ENCODE measurements around the gene TRAF2.

Gene TRAF2

DNA sequence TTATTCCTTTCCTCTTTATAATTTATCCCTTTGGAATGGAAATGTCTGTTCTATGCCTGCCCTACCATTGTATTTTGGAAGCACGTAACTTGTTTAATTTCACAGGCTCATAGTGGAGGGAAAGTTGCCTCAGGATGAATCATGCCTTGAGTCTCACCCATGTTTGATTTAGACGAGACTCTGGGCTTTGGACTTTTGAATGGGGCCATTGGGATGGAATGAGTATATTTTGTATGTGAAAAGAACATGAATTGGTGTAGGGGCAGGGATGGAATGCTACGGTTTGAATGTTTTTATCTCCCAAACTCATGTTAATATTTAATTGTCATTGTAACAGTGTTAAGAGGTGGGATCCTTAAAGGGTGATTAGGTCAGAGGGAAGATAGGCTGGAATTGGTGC lies 48.0 kb downstream of the TRAF2 start:
- H3K4me3 ChIP-seq (ENCODE audit: severe bottlenecking), result no peak overlapping the region
- no peaks in the 10 kb centered on the region for H3K4me1 ChIP-seq (ENCODE audit: insufficient read depth, poor library complexity, severe bottlenecking)

DNA sequence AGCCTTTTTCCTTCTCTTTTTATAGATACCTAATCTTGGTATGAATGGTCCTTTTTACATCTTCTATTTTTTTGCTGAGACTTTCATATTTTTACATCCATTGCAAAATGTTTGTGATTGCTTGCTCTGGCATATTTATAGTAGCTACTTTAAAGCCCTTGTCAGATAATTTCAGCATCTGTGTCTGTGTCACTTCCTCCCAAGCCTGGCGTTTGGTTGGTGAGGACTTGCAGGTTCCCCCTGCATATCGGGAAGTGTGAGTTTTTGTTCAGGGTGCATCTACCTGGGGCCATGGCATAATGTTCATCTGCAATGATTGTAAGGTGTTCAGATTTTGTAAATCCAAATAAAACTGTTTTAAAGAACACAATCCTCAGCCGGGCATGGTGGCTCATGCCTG lies 49.3 kb downstream of the TRAF2 start:
- ATAC-seq (ENCODE audit: low read depth) (no peak), DNase-seq (ENCODE audit: low spot score) (no peak)
- no peaks in the 10 kb centered on the region for H3K27me3 ChIP-seq (ENCODE audit: insufficient read depth, poor library complexity, severe bottlenecking)
- no peaks in the 10 kb centered on the region for H3K4me1 ChIP-seq (ENCODE audit: insufficient read depth, poor library complexity, severe bottlenecking)
- H3K36me3 ChIP-seq (ENCODE audit: low read depth), result peaks cover 15% of the 10 kb centered on the region
- H3K9me3 ChIP-seq (ENCODE audit: severe bottlenecking), result no peaks in the 10 kb centered on the region
- no peak overlapping the region for H3K4me3 ChIP-seq (ENCODE audit: severe bottlenecking)
- TF ChIP-seq, protein P1, sequence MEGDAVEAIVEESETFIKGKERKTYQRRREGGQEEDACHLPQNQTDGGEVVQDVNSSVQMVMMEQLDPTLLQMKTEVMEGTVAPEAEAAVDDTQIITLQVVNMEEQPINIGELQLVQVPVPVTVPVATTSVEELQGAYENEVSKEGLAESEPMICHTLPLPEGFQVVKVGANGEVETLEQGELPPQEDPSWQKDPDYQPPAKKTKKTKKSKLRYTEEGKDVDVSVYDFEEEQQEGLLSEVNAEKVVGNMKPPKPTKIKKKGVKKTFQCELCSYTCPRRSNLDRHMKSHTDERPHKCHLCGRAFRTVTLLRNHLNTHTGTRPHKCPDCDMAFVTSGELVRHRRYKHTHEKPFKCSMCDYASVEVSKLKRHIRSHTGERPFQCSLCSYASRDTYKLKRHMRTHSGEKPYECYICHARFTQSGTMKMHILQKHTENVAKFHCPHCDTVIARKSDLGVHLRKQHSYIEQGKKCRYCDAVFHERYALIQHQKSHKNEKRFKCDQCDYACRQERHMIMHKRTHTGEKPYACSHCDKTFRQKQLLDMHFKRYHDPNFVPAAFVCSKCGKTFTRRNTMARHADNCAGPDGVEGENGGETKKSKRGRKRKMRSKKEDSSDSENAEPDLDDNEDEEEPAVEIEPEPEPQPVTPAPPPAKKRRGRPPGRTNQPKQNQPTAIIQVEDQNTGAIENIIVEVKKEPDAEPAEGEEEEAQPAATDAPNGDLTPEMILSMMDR (IDR thresholded peaks at IDR 0.05; ENCODE audit: poor library complexity, severe bottlenecking), result no peak
- no peak overlapping the region for H3K27ac ChIP-seq (ENCODE audit: poor library complexity, severe bottlenecking)

More for the DNA sequence above, 48.0 kb downstream of the TRAF2 start:
- Histone ChIP-seq H3K9me3 (ENCODE audit: severe bottlenecking) (no peaks in the 10 kb centered on the region), H3K27ac (ENCODE audit: poor library complexity, severe bottlenecking) (no peak overlapping the region), H3K27me3 (ENCODE audit: insufficient read depth, poor library complexity, severe bottlenecking) (no peaks in the 10 kb centered on the region), H3K36me3 (ENCODE audit: low read depth) (peaks cover 8% of the 10 kb centered on the region; the same call in 1 of the 2 replicates)
- ATAC-seq (ENCODE audit: low read depth), result no peak
- DNase-seq (ENCODE audit: low spot score), result no peak
- TF ChIP-seq, protein P1 (IDR thresholded peaks at IDR 0.05; ENCODE audit: poor library complexity, severe bottlenecking), result no peak

DNA sequence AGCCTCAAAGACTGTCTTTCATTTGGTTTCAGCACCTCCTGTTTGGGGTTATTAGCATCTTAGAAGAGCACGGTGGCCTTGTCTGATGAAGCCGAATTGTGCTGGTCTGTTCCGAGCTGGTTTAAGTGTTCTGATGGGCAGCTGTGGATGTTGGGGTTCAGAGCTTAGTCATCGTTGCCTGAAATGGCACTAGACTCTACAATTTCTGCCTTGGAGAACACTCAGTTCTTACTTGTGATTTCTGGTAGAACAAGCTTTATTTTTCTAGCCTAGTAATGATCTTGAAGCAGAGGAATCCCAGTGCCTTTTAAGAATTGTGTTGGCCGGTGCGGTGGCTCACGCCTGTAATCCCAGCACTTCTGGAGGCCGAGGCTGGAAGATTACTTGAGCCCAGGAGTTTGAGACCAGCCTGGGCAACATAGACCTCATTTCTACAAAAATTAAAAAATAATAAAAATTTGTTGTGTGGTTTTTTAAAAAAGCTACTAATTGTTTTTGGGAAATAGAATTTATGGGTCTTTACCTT lies 50.4 kb downstream of the TRAF2 start:
- Histone ChIP-seq H3K4me1 (ENCODE audit: insufficient read depth, poor library complexity, severe bottlenecking) (no peaks in the 10 kb centered on the region), H3K9me3 (ENCODE audit: severe bottlenecking) (no peaks in the 10 kb centered on the region), H3K4me3 (ENCODE audit: severe bottlenecking) (no peak overlapping the region), H3K27me3 (ENCODE audit: insufficient read depth, poor library complexity, severe bottlenecking) (no peaks in the 10 kb centered on the region), H3K27ac (ENCODE audit: poor library complexity, severe bottlenecking) (no peak overlapping the region), H3K36me3 (ENCODE audit: low read depth) (peaks cover 23% of the 10 kb centered on the region)
- ATAC-seq (ENCODE audit: low read depth) (no peak), DNase-seq (ENCODE audit: low spot score) (no peak)
- TF ChIP-seq, protein P1 (IDR thresholded peaks at IDR 0.05; ENCODE audit: poor library complexity, severe bottlenecking), result no peak

DNA sequence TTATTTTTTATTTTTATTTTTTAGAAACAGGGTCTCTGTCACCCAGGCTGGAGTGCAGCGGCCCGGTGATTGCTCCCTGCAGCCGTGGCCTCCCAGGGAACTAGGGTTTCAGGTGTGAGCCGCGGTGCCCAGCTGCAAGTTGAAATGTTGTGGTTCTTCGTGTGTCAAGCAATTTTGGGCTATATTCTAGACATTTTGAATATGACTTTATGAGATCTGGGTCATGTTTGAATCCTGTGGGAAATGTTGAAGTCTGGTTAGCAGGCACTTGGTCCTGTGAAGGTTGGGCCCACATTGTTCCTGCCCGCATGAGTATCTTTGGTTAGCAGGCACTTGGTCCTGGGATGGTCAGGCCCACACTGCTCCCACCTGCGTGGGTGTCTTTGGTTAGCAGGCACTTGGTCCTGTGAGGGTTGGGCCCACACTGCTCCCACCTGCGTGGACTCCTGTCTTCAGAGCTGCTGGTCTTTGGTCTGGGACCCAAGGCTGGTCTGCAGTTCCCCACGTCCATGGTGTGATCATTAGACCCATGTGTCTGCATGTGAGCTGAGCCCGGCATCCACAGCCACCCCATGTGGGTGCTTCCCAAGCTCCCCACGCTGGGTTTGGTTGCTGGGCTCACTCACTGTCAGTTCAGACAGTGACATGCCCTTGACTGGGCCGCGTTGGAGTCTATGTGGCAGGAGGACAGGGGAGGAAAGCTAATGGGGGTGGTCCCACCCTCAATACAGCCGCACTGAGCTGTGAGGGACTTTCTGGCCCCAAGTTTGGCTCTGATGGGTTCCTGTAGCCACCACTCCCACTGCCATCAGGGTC lies 51.1 kb downstream of the TRAF2 start:
- H3K36me3 ChIP-seq (ENCODE audit: low read depth), result peaks cover 30% of the 10 kb centered on the region
- H3K27me3 ChIP-seq (ENCODE audit: insufficient read depth, poor library complexity, severe bottlenecking), result no peaks in the 10 kb centered on the region
- no peak overlapping the region for H3K27ac ChIP-seq (ENCODE audit: poor library complexity, severe bottlenecking)
- TF ChIP-seq, protein P1 (IDR thresholded peaks at IDR 0.05; ENCODE audit: poor library complexity, severe bottlenecking), result no peak
- ATAC-seq (ENCODE audit: low read depth) (no peak; the same call in 2 of the 3 replicates), DNase-seq (ENCODE audit: low spot score) (no peak)
- no peak overlapping the region for H3K4me3 ChIP-seq (ENCODE audit: severe bottlenecking)
- H3K9me3 ChIP-seq (ENCODE audit: severe bottlenecking), result no peaks in the 10 kb centered on the region
- H3K4me1 ChIP-seq (ENCODE audit: insufficient read depth, poor library complexity, severe bottlenecking), result no peaks in the 10 kb centered on the region

Measured in RWPE2 (cell line).